GM10847 (cell line): ENCODE data around the gene C17orf67.

Experiments used
- POLR2A ChIP-seq: IDR thresholded peaks from 2 replicates; pipeline ENCODE4 v1.6.1; 2011; ENCODE audit not compliant: insufficient read length; ENCODE audit errors: extremely low read depth

The C17orf67 gene

GRCh38 chr17:56833809-56834379, at the start of gene C17orf67, which contains the start of gene DGKE:
C17orf67 (minus strand) TSS chr17:56833920; CDS start chr17:56815810, 18,110 bp downstream.
DGKE (plus strand) TSS chr17:56834151; CDS start chr17:56834796, 645 bp downstream.
- peak; percentile 71 for TF ChIP-seq POLR2A

GRCh38 chr17:56881685-56882295, 48.1 kb upstream of the C17orf67 start:
- TF ChIP-seq POLR2A: no peak

GRCh38 chr17:56880571-56880970, 46.9 kb upstream of the C17orf67 start:
- no peak for TF ChIP-seq POLR2A

- no peak for TF ChIP-seq POLR2A
Observed at GRCh38 chr17:56880133-56880532, 46.4 kb upstream of the C17orf67 start.

- no peak for TF ChIP-seq POLR2A
Observed at GRCh38 chr17:56879280-56879679, 45.6 kb upstream of the C17orf67 start.

GRCh38 chr17:56876766-56877179, 43.1 kb upstream of the C17orf67 start:
- TF ChIP-seq POLR2A: no peak

GRCh38 chr17:56870081-56870651, 36.4 kb upstream of the C17orf67 start:
- TF ChIP-seq POLR2A: no peak

GRCh38 chr17:56868716-56869115, 35.0 kb upstream of the C17orf67 start:
- TF ChIP-seq POLR2A: no peak

GRCh38 chr17:56867948-56868376, 34.2 kb upstream of the C17orf67 start:
- TF ChIP-seq POLR2A: no peak

- TF ChIP-seq POLR2A: no peak
Observed at GRCh38 chr17:56866496-56866895, 32.8 kb upstream of the C17orf67 start.

GRCh38 chr17:56866076-56866475, 32.4 kb upstream of the C17orf67 start:
- TF ChIP-seq POLR2A: no peak

- no peak for TF ChIP-seq POLR2A
Observed at GRCh38 chr17:56863974-56864373, 30.3 kb upstream of the C17orf67 start.

- no peak for TF ChIP-seq POLR2A
Observed at GRCh38 chr17:56861899-56862298, 28.2 kb upstream of the C17orf67 start.

GRCh38 chr17:56851008-56851407, 17.3 kb upstream of the C17orf67 start:
- TF ChIP-seq POLR2A: no peak

- TF ChIP-seq POLR2A: no peak
Observed at GRCh38 chr17:56850591-56850990, 16.9 kb upstream of the C17orf67 start.

GRCh38 chr17:56849131-56849530, 15.4 kb upstream of the C17orf67 start:
- no peak for TF ChIP-seq POLR2A

GRCh38 chr17:56847106-56847505, 13.4 kb upstream of the C17orf67 start:
- TF ChIP-seq POLR2A: no peak

- no peak for TF ChIP-seq POLR2A
Observed at GRCh38 chr17:56845934-56846333, 12.2 kb upstream of the C17orf67 start.
